ENCODE measurements around the gene MON2.
"Not testable (repeated sequence)": the region's sequence is repeated elsewhere in the genome, so short reads cannot be mapped to it uniquely, and the experiment has no call there.

MON2 gene

GRCh38 chr12:62532333-62532732 lies 65.7 kb downstream of the MON2 start:
- Histone ChIP-seq H3K27me3 (ENCODE audit: control insufficient read depth, insufficient read depth, low read length) (no peaks in the 10 kb centered on the region), H3K4me2 (ENCODE audit: low read length) (no peak overlapping the region), H3K4me1 (ENCODE audit: control insufficient read depth, insufficient read depth, low read length) (peaks cover 6% of the 10 kb centered on the region), H3K4me3 (ENCODE audit: low read length) (no peak overlapping the region), H3K9me3 (replicated peaks; ENCODE audit: low read length) (no peaks in the 10 kb centered on the region), H3K36me3 (ENCODE audit: insufficient read depth, low read length) (peaks cover 28% of the 10 kb centered on the region), H3K9ac (ENCODE audit: low read depth, low read length) (no peak overlapping the region)

- no peak overlapping the region for H3K9ac ChIP-seq (ENCODE audit: low read depth, low read length)
- no peaks in the 10 kb centered on the region for H3K27me3 ChIP-seq (ENCODE audit: control insufficient read depth, insufficient read depth, low read length)
- H3K4me2 ChIP-seq (ENCODE audit: low read length), result no peak overlapping the region
- H3K4me3 ChIP-seq (ENCODE audit: low read length), result no peak overlapping the region
- H3K4me1 ChIP-seq (ENCODE audit: control insufficient read depth, insufficient read depth, low read length), result peaks cover 15% of the 10 kb centered on the region
- peaks cover 33% of the 10 kb centered on the region for H3K36me3 ChIP-seq (ENCODE audit: insufficient read depth, low read length)
- H3K9me3 ChIP-seq (replicated peaks; ENCODE audit: low read length), result no peaks in the 10 kb centered on the region
Measured at GRCh38 chr12:62533087-62533754, 66.6 kb downstream of the MON2 start.

DNA sequence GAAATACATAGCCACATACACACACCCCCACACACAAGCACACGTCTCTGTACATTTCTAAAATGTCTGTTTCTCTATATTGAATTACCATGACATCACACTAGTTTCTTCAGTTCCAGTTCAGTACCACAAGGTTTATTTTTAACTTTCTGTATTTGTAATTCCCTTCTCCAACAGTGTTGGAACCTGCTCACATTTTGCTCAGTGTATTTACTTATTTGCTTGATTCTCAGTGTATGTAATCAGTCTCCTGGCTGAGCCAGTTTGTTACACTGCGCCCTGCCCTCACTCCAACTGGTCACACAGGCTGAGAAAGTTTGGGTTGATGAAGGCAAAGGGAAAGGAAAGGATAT lies 67.1 kb downstream of the MON2 start:
- H3K4me1 ChIP-seq (ENCODE audit: control insufficient read depth, insufficient read depth, low read length), result peaks cover 17% of the 10 kb centered on the region
- H3K4me3 ChIP-seq (ENCODE audit: low read length), result no peak overlapping the region
- H3K9ac ChIP-seq (ENCODE audit: low read depth, low read length), result no peak overlapping the region
- H3K4me2 ChIP-seq (ENCODE audit: low read length), result no peak overlapping the region
- H3K9me3 ChIP-seq (replicated peaks; ENCODE audit: low read length), result no peaks in the 10 kb centered on the region
- H3K27me3 ChIP-seq (ENCODE audit: control insufficient read depth, insufficient read depth, low read length), result no peaks in the 10 kb centered on the region
- H3K36me3 ChIP-seq (ENCODE audit: insufficient read depth, low read length), result peaks cover 34% of the 10 kb centered on the region

GRCh38 chr12:62536546-62536945 lies 69.9 kb downstream of the MON2 start:
- H3K4me2 ChIP-seq (ENCODE audit: low read length), result no peak overlapping the region
- peaks cover 11% of the 10 kb centered on the region for H3K4me1 ChIP-seq (ENCODE audit: control insufficient read depth, insufficient read depth, low read length)
- no peaks in the 10 kb centered on the region for H3K27me3 ChIP-seq (ENCODE audit: control insufficient read depth, insufficient read depth, low read length)
- no peak overlapping the region for H3K4me3 ChIP-seq (ENCODE audit: low read length)
- peaks cover 42% of the 10 kb centered on the region for H3K36me3 ChIP-seq (ENCODE audit: insufficient read depth, low read length)
- no peak overlapping the region for H3K9ac ChIP-seq (ENCODE audit: low read depth, low read length)
- no peaks in the 10 kb centered on the region for H3K9me3 ChIP-seq (replicated peaks; ENCODE audit: low read length)

- H3K36me3 ChIP-seq (ENCODE audit: insufficient read depth, low read length), result peaks cover 38% of the 10 kb centered on the region
Measured at GRCh38 chr12:62537551-62537950, 70.9 kb downstream of the MON2 start.

DNA sequence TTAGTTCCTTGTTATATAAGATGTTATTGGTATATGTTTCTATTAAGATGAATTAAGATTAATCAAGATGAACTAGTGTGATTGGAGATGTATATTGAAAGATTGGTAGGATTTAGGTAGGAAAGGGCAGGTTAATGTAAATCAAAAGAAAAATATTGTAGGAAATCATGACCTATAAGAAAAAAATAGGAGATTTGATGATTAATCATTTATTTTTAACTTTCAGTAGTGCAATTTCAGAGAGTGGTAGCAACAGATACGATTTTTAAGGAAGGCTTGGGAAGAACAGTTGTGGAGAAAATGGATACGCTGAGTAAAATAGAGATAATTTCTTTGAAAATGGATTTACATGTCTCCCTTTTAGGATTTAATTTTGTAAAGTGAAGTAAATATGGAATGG lies 73.7 kb downstream of the MON2 start:
- Histone ChIP-seq H3K9me3 (replicated peaks; ENCODE audit: low read length) (no peaks in the 10 kb centered on the region), H3K9ac (ENCODE audit: low read depth, low read length) (no peak overlapping the region), H3K36me3 (ENCODE audit: insufficient read depth, low read length) (peaks cover 42% of the 10 kb centered on the region), H3K4me3 (ENCODE audit: low read length) (no peak overlapping the region), H3K27me3 (ENCODE audit: control insufficient read depth, insufficient read depth, low read length) (no peaks in the 10 kb centered on the region), H3K4me2 (ENCODE audit: low read length) (no peak overlapping the region), H3K4me1 (ENCODE audit: control insufficient read depth, insufficient read depth, low read length) (peaks cover 11% of the 10 kb centered on the region)

More at GRCh38 chr12:62537551-62537950, 70.9 kb downstream of the MON2 start:
- H3K27me3 ChIP-seq (ENCODE audit: control insufficient read depth, insufficient read depth, low read length), result no peaks in the 10 kb centered on the region
- H3K9me3 ChIP-seq (replicated peaks; ENCODE audit: low read length), result no peaks in the 10 kb centered on the region
- H3K4me3 ChIP-seq (ENCODE audit: low read length), result no peak overlapping the region
- H3K4me2 ChIP-seq (ENCODE audit: low read length), result peak overlapping the region; percentile 4
- peaks cover 11% of the 10 kb centered on the region for H3K4me1 ChIP-seq (ENCODE audit: control insufficient read depth, insufficient read depth, low read length)
- H3K9ac ChIP-seq (ENCODE audit: low read depth, low read length), result no peak overlapping the region

- H3K36me3 ChIP-seq (ENCODE audit: insufficient read depth, low read length), result peaks cover 46% of the 10 kb centered on the region
- peaks cover 6% of the 10 kb centered on the region for H3K4me1 ChIP-seq (ENCODE audit: control insufficient read depth, insufficient read depth, low read length)
Measured at GRCh38 chr12:62542814-62543213, 76.2 kb downstream of the MON2 start.

DNA sequence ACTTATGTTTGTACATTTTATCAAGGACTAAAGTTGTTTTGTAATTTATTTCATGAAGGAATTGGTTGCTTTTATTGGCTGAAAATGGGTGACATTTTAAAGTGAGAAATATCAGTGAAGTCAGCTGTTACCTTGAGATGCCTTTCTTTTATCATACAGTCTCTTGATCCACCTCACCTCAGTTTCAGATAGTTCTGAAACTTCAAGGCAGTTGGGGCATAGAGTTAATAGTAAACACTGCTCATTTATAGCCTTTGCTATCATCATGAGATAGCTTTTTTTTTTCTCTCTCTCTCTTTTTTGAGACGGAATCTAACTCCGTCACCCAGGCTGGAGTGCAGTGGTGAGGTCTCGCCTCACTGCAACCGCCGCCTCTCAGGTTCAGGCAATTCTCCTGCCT lies 76.7 kb downstream of the MON2 start:
- no peaks in the 10 kb centered on the region for H3K27me3 ChIP-seq (ENCODE audit: control insufficient read depth, insufficient read depth, low read length)

More at GRCh38 chr12:62542814-62543213, 76.2 kb downstream of the MON2 start:
- Histone ChIP-seq H3K9me3 (replicated peaks; ENCODE audit: low read length) (no peaks in the 10 kb centered on the region), H3K4me2 (ENCODE audit: low read length) (no peak overlapping the region), H3K27me3 (ENCODE audit: control insufficient read depth, insufficient read depth, low read length) (no peaks in the 10 kb centered on the region), H3K9ac (ENCODE audit: low read depth, low read length) (no peak overlapping the region), H3K4me3 (ENCODE audit: low read length) (no peak overlapping the region)

GRCh38 chr12:62543741-62544140 lies 77.1 kb downstream of the MON2 start:
- Histone ChIP-seq H3K27me3 (ENCODE audit: control insufficient read depth, insufficient read depth, low read length) (no peaks in the 10 kb centered on the region), H3K4me1 (ENCODE audit: control insufficient read depth, insufficient read depth, low read length) (no peaks in the 10 kb centered on the region), H3K4me3 (ENCODE audit: low read length) (no peak overlapping the region), H3K9me3 (replicated peaks; ENCODE audit: low read length) (no peaks in the 10 kb centered on the region), H3K4me2 (ENCODE audit: low read length) (no peak overlapping the region), H3K9ac (ENCODE audit: low read depth, low read length) (no peak overlapping the region), H3K36me3 (ENCODE audit: insufficient read depth, low read length) (peaks cover 42% of the 10 kb centered on the region)

More for the DNA sequence above, 76.7 kb downstream of the MON2 start:
- Histone ChIP-seq H3K36me3 (ENCODE audit: insufficient read depth, low read length) (peaks cover 46% of the 10 kb centered on the region), H3K9ac (ENCODE audit: low read depth, low read length) (no peak overlapping the region), H3K4me2 (ENCODE audit: low read length) (no peak overlapping the region), H3K4me1 (ENCODE audit: control insufficient read depth, insufficient read depth, low read length) (peaks cover 1% of the 10 kb centered on the region), H3K4me3 (ENCODE audit: low read length) (no peak overlapping the region), H3K9me3 (replicated peaks; ENCODE audit: low read length) (no peaks in the 10 kb centered on the region)

- peaks cover 46% of the 10 kb centered on the region for H3K36me3 ChIP-seq (ENCODE audit: insufficient read depth, low read length)
- no peaks in the 10 kb centered on the region for H3K9me3 ChIP-seq (replicated peaks; ENCODE audit: low read length)
- no peaks in the 10 kb centered on the region for H3K27me3 ChIP-seq (ENCODE audit: control insufficient read depth, insufficient read depth, low read length)
- H3K4me2 ChIP-seq (ENCODE audit: low read length), result no peak overlapping the region
- H3K4me3 ChIP-seq (ENCODE audit: low read length), result no peak overlapping the region
- H3K9ac ChIP-seq (ENCODE audit: low read depth, low read length), result no peak overlapping the region
- no peaks in the 10 kb centered on the region for H3K4me1 ChIP-seq (ENCODE audit: control insufficient read depth, insufficient read depth, low read length)
Measured at GRCh38 chr12:62552906-62553556, 86.4 kb downstream of the MON2 start.

- H3K9ac ChIP-seq (ENCODE audit: low read depth, low read length); H3K27me3 ChIP-seq (ENCODE audit: control insufficient read depth, insufficient read depth, low read length); H3K9me3 ChIP-seq (replicated peaks; ENCODE audit: low read length); H3K4me2 ChIP-seq (ENCODE audit: low read length); H3K4me1 ChIP-seq (ENCODE audit: control insufficient read depth, insufficient read depth, low read length); H3K4me3 ChIP-seq (ENCODE audit: low read length): not testable (repeated sequence)
- H3K36me3 ChIP-seq (ENCODE audit: insufficient read depth, low read length), result peaks cover 34% of the 10 kb centered on the region
Measured at GRCh38 chr12:62559366-62559765, 92.7 kb downstream of the MON2 start.

GRCh38 chr12:62562846-62563245 lies 96.2 kb downstream of the MON2 start:
- H3K4me2 ChIP-seq (ENCODE audit: low read length), result no peak overlapping the region
- H3K36me3 ChIP-seq (ENCODE audit: insufficient read depth, low read length), result peaks cover 36% of the 10 kb centered on the region
- no peaks in the 10 kb centered on the region for H3K9me3 ChIP-seq (replicated peaks; ENCODE audit: low read length)
- no peak overlapping the region for H3K9ac ChIP-seq (ENCODE audit: low read depth, low read length)
- no peak overlapping the region for H3K4me3 ChIP-seq (ENCODE audit: low read length)
- no peaks in the 10 kb centered on the region for H3K4me1 ChIP-seq (ENCODE audit: control insufficient read depth, insufficient read depth, low read length)
- H3K27me3 ChIP-seq (ENCODE audit: control insufficient read depth, insufficient read depth, low read length), result no peaks in the 10 kb centered on the region
